ENCODE data around the gene ACOT13. TPM values are rescaled to one million over a fixed set of nuclear protein-coding genes. Genes with fewer than 3 reads are reported as not detected.
"Not testable (repeated sequence)": the region's sequence is repeated elsewhere in the genome, so short reads cannot be mapped to it uniquely, and the experiment has no call there.

Gene ACOT13
- polyA plus RNA-seq, 3 donors: 1.7 to 20.1 (median 14.5) TPM

GRCh38 chr6:24640166-24640565, 26.7 kb upstream of the ACOT13 start:
- intact Hi-C loops (cut with micrococcal nuclease): no loop called here
- H3K27ac Mint-ChIP-seq: no peak overlapping the region
- no peak overlapping the region for H3K27ac ChIP-seq (ENCODE audit: low read depth in 1 of 2, low read length in 2 of 2)
- H2AFZ ChIP-seq (ENCODE audit: insufficient read depth, low read depth, low read length, poor library complexity, severe bottlenecking): no peak overlapping the region
- no peak for TF ChIP-seq CTCF (IDR thresholded peaks at IDR 0.05)
- H3K4me1 ChIP-seq (ENCODE audit: control insufficient read depth in 1 of 2, insufficient read depth in 2 of 2, low read length in 2 of 2): no peaks in the 10 kb centered on the region
- no peaks in the 10 kb centered on the region for H3K36me3 ChIP-seq (replicated peaks in 1 of 2; ENCODE audit: control insufficient read depth in 1 of 2, insufficient read depth in 2 of 2, low read length in 2 of 2)
- peaks cover under 1% of the 10 kb centered on the region for H3K4me1 Mint-ChIP-seq
- no CpG with 5 or more reads among the region's 1 CpG for WGBS (ENCODE audit: insufficient coverage)
- peaks cover 0 to 4% of the 10 kb centered on the region in 2 donors for H3K9me3 ChIP-seq (replicated peaks in 1 of 2; ENCODE audit: control insufficient read depth in 1 of 2, insufficient read depth in 1 of 2, low read length in 2 of 2)
- no peak for DNase-seq
- H3K4me2 ChIP-seq (replicated peaks; ENCODE audit: extremely low read depth, low read length, poor library complexity, severe bottlenecking): no peak overlapping the region
- H4K20me1 ChIP-seq (ENCODE audit: insufficient read depth, low read length): no peaks in the 10 kb centered on the region
- H3K36me3 Mint-ChIP-seq: no peaks in the 10 kb centered on the region
- no peak overlapping the region for H3K4me3 Mint-ChIP-seq
- no peaks in the 10 kb centered on the region for H3K79me2 ChIP-seq (ENCODE audit: insufficient read depth, low read length)
- no peak overlapping the region for H3K4me3 ChIP-seq (replicated peaks in 1 of 3; ENCODE audit: low read depth in 2 of 3, low read length in 3 of 3)
- H3K27me3 ChIP-seq (ENCODE audit: control insufficient read depth in 2 of 2, insufficient read depth in 2 of 2, low read length in 2 of 2): peaks cover 14 to 15% of the 10 kb centered on the region in 2 donors
- H3K9ac ChIP-seq (ENCODE audit: insufficient read depth, low read length, poor library complexity, severe bottlenecking): no peak overlapping the region
- peaks cover 2 to 12% (median 8%) of the 10 kb centered on the region in 7 donors for H3K9me3 Mint-ChIP-seq
- H3K27me3 Mint-ChIP-seq (ENCODE audit: low read depth in 3 of 3): peaks cover 18 to 26% (median 26%) of the 10 kb centered on the region in 3 donors

GRCh38 chr6:24640631-24641030, 26.2 kb upstream of the ACOT13 start:
- H3K36me3 ChIP-seq (replicated peaks in 1 of 2; ENCODE audit: control insufficient read depth in 1 of 2, insufficient read depth in 2 of 2, low read length in 2 of 2); H3K36me3 Mint-ChIP-seq; H4K20me1 ChIP-seq (ENCODE audit: insufficient read depth, low read length); H2AFZ ChIP-seq (ENCODE audit: insufficient read depth, low read depth, low read length, poor library complexity, severe bottlenecking); H3K27ac ChIP-seq (ENCODE audit: low read depth in 1 of 2, low read length in 2 of 2); H3K4me3 Mint-ChIP-seq; H3K4me3 ChIP-seq (replicated peaks in 1 of 3; ENCODE audit: low read depth in 2 of 3, low read length in 3 of 3); H3K79me2 ChIP-seq (ENCODE audit: insufficient read depth, low read length); H3K9ac ChIP-seq (ENCODE audit: insufficient read depth, low read length, poor library complexity, severe bottlenecking); intact Hi-C loops (cut with micrococcal nuclease); H3K9me3 ChIP-seq (replicated peaks in 1 of 2; ENCODE audit: control insufficient read depth in 1 of 2, insufficient read depth in 1 of 2, low read length in 2 of 2); DNase-seq; H3K4me2 ChIP-seq (replicated peaks; ENCODE audit: extremely low read depth, low read length, poor library complexity, severe bottlenecking); H3K4me1 Mint-ChIP-seq; H3K4me1 ChIP-seq (ENCODE audit: control insufficient read depth in 1 of 2, insufficient read depth in 2 of 2, low read length in 2 of 2); H3K27ac Mint-ChIP-seq: not testable (repeated sequence)
- peaks cover 4 to 11% (median 9%) of the 10 kb centered on the region in 7 donors for H3K9me3 Mint-ChIP-seq
- peaks cover 17 to 20% of the 10 kb centered on the region in 2 donors for H3K27me3 ChIP-seq (ENCODE audit: control insufficient read depth in 2 of 2, insufficient read depth in 2 of 2, low read length in 2 of 2)
- 100% methylated on average over 3 of the region's 5 CpGs for WGBS (ENCODE audit: insufficient coverage)
- H3K27me3 Mint-ChIP-seq (ENCODE audit: low read depth in 3 of 3): peaks cover 23 to 31% (median 31%) of the 10 kb centered on the region in 3 donors

All from CD14-positive monocyte (primary cell).